GM12878 (cell line): ENCODE results near the gene ZNF341. TPM values are rescaled to one million over a fixed set of nuclear protein-coding genes. Genes with fewer than 3 reads are reported as not detected.

ENCODE experiments used
- ATAC-seq: fragments of 200-7000 bp; cut with Tn5 transposase; 3 replicates; pipeline ENCODE4 v1.9.1; 2020; ENCODE audit warnings: mild to moderate bottlenecking, moderate library complexity
- BruUV-seq: library from RNA; stranded (reverse); fragments of 400-500 nt; replicated peaks from 2 replicates; lab custom pipeline; 2021; lab: Mats Ljungman, UMichigan
- CTCF ChIA-PET: fragments of 300-600 bp; sonication (Branson Sonifier 250); formaldehyde crosslinking; extraction: SDS; loops from one replicate; lab custom pipeline; 2021; ENCODE audit warnings: inconsistent platforms; lab: Yijun Ruan, JAX
- POLR2A ChIA-PET: fragments of 350-600 bp; formaldehyde crosslinking; extraction: SDS; loops from one replicate; lab custom pipeline; 2021; ENCODE audit warnings: inconsistent platforms; lab: Charles Lee
- RAD21 ChIA-PET: fragments of 300-600 bp; sonication (Branson Sonifier 250); formaldehyde crosslinking; loops from one replicate; lab custom pipeline; 2023; ENCODE audit warnings: antibody characterized with exemption; ENCODE audit not compliant: unreplicated experiment; lab: Charles Lee
- SMC1A ChIA-PET: fragments of 300-600 bp; sonication (Branson Sonifier 250); formaldehyde crosslinking; loops from one replicate; lab custom pipeline; 2023; ENCODE audit not compliant: unreplicated experiment, uncharacterized antibody; lab: Charles Lee
- DNase-seq: peaks from one replicate; pipeline ENCODE4 v3.0.0-alpha.2; 2011; ENCODE audit warnings: low read depth, low spot score
- FAIRE-seq: peaks from 3 replicates; lab custom pipeline; 2011; peaks lifted over from hg19 to GRCh38; lab: Jason Lieb, UNC
- H2AFZ ChIP-seq: 2 replicates; pipeline ENCODE4 v1.6.0; 2011; ENCODE audit warnings: low read depth, low read length, control low read depth; ENCODE audit not compliant: control insufficient read depth
- H3K27ac ChIP-seq: 2 replicates; pipeline ENCODE4 v1.5.1; 2011; ENCODE audit warnings: control low read depth; ENCODE audit not compliant: control insufficient read depth, insufficient read depth
- H3K27me3 ChIP-seq, 2 experiments: replicated peaks in 1 of 2; 2 replicates each; pipeline versions ENCODE4 v1.6.0 to v1.6.1; 2011; ENCODE audit warnings: low read length in 1 of 2; ENCODE audit not compliant: control insufficient read depth in 2 of 2, insufficient read depth in 2 of 2
- H3K36me3 ChIP-seq, 2 experiments: 2 replicates each; pipeline ENCODE4 v1.5.1; 2011; ENCODE audit warnings: low read length in 1 of 2; ENCODE audit not compliant: control insufficient read depth in 2 of 2, insufficient read depth in 2 of 2
- H3K4me1 ChIP-seq: 2 replicates; pipeline ENCODE4 v1.6.1; 2011; ENCODE audit warnings: mild to moderate bottlenecking, low read length, moderate library complexity, mixed read lengths; ENCODE audit not compliant: control insufficient read depth, insufficient read depth
- H3K4me2 ChIP-seq: 2 replicates; pipeline ENCODE4 v1.6.0; 2011; ENCODE audit warnings: control low read depth; ENCODE audit not compliant: control insufficient read depth, insufficient read depth
- H3K4me3 ChIP-seq: fragments of 200-600 bp; sonication (generic); 2 replicates; pipeline ENCODE4 v1.5.1; 2016
- H3K79me2 ChIP-seq: 2 replicates; pipeline ENCODE4 v1.6.0; 2011; ENCODE audit warnings: low read length; ENCODE audit not compliant: control insufficient read depth, insufficient read depth
- H3K9ac ChIP-seq: 2 replicates; pipeline ENCODE4 v1.8.0; 2011; ENCODE audit warnings: low read length, control low read depth, mixed read lengths; ENCODE audit not compliant: control insufficient read depth, insufficient read depth
- H3K9me3 ChIP-seq: replicated peaks from 3 replicates; pipeline ENCODE4 v1.5.1; 2011; ENCODE audit warnings: mild to moderate bottlenecking, low read length; ENCODE audit not compliant: control insufficient read depth, insufficient read depth
- H4K20me1 ChIP-seq: 2 replicates; pipeline ENCODE4 v1.6.0; 2011; ENCODE audit not compliant: control insufficient read depth, insufficient read depth
- JUNB ChIP-seq: IDR thresholded peaks from 2 replicates; pipeline ENCODE4 v1.6.1; 2016; ENCODE audit warnings: antibody characterized with exemption, mild to moderate bottlenecking
- RUNX3 ChIP-seq: IDR thresholded peaks from 2 replicates; pipeline ENCODE4 v1.6.1; 2012; ENCODE audit warnings: low read length, inconsistent platforms
- TCF12 ChIP-seq: IDR thresholded peaks from 2 replicates; pipeline ENCODE4 v1.6.1; 2011; ENCODE audit warnings: low read depth, mild to moderate bottlenecking, low read length
- WGBS: methylation state at CpG from one replicate; pipeline ENCODE4 v1.1.6; 2016; ENCODE audit warnings: low lambda C conversion rate; ENCODE audit not compliant: insufficient replicate concordance, insufficient coverage; ENCODE audit errors: missing lambda C conversion rate; 5-methylcytosine and 5-hydroxymethylcytosine counted together
- in situ Hi-C: fragments of 300-500 bp; cut with MboI; formaldehyde crosslinking; loops from 9 replicates; pipeline ENCODE4 v1.14.3; 2018; ENCODE audit warnings: mixed read lengths
- intact Hi-C: fragments of 100-400 bp; cut with micrococcal nuclease; formaldehyde crosslinking; loops from one replicate; pipeline ENCODE4 v1.14.2; 2022; ENCODE audit not compliant: unreplicated experiment
- polyA plus RNA-seq, 11 experiments: library from polyadenylated mRNA; depleted of rRNA in 4 of 11; unstranded in 6 of 11; stranded (reverse) in 5 of 11; fragments of >200 nt; fragmentation: Nextera tagmentation in 4 of 11; fragmentation: Illumina TruSeq in 1 of 11; extraction: Ambion mirVana in 4 of 11; extraction: Trizol in 1 of 11; gene quantifications; 1 replicate in 1 of 11; 2 replicates in 10 of 11; pipeline versions ENCODE4 v1.2.1 to v1.2.3, GENCODE V29; 2011 to 2016; ENCODE audit warnings: inconsistent platforms in 2 of 11, missing spikeins in 2 of 11, low read depth in 1 of 11
- total RNA-seq, 4 experiments: library from RNA; depleted of rRNA in 3 of 4; stranded (reverse); fragments of >200 nt in 3 of 4; fragmentation: Illumina TruSeq in 1 of 4; extraction: Trizol in 1 of 4; gene quantifications; 2 replicates each; pipeline versions ENCODE4 v1.2.1 to v1.2.3, GENCODE V29; 2013 to 2021
- TF ChIP-seq, protein P1 (sequence below): fragments of 450-650 bp; formaldehyde crosslinking; IDR thresholded peaks from 2 replicates; pipeline ENCODE4 v1.5.0; 2022; ENCODE audit warnings: mild to moderate bottlenecking, missing genetic modification characterization

ZNF341 gene
- total and polyA plus RNA-seq, 10 of the 15 experiments (the other 5 are each of a cell fraction or from before 2014, with no cell fraction given): 0.18 to 5.0 (median 2.6) TPM

DNA sequence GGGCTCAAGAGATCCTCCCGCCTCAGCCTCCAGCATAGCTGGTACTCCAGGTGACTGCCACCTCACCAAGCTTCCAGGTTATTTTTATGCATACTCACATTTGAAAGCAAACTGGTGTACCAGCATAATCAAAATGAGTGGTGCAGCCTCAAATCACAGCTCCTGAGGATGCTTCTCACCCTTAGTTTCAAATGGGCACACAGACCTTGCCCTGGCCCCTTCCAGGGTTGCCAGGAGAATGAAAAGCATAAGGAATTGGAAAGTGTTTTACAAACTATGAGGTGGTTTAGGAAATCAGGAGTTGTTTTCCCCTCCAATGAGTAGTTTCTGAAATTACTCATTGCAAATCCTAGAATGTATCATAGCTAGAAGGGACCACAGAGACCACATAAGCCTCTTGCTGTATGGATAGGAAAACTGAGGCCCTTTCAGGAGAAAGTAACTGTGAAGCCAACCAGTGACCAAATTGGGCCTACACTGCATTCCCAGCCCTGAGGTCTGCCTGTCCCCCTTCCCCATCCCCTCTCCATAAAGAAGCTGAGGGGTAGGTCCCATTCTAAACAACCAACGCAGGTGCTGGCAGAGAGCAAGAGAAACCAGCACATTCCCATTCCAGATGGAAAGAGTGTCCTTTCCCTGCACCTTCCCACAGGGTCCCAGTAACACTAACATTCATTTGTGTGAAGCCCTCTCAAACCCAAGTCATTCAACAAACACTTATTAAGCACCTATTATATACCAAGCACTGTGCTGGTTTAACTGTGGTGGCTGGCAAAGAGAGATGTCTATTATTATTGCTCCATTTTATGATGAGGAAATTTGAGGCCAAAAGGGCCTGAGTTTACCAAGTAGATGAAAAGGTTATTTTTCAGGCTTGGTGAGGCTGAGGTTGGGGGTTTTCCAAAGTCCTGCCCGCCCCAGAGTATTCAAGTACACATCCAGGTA lies 43.5 kb upstream of the ZNF341 start:
- TF ChIP-seq RUNX3 (peak; percentile 60), JUNB (0 out of 2 replicates have a peak, but pooled peaks have one; percentile 13), TCF12 (no peak)
- TF ChIP-seq, protein P1, sequence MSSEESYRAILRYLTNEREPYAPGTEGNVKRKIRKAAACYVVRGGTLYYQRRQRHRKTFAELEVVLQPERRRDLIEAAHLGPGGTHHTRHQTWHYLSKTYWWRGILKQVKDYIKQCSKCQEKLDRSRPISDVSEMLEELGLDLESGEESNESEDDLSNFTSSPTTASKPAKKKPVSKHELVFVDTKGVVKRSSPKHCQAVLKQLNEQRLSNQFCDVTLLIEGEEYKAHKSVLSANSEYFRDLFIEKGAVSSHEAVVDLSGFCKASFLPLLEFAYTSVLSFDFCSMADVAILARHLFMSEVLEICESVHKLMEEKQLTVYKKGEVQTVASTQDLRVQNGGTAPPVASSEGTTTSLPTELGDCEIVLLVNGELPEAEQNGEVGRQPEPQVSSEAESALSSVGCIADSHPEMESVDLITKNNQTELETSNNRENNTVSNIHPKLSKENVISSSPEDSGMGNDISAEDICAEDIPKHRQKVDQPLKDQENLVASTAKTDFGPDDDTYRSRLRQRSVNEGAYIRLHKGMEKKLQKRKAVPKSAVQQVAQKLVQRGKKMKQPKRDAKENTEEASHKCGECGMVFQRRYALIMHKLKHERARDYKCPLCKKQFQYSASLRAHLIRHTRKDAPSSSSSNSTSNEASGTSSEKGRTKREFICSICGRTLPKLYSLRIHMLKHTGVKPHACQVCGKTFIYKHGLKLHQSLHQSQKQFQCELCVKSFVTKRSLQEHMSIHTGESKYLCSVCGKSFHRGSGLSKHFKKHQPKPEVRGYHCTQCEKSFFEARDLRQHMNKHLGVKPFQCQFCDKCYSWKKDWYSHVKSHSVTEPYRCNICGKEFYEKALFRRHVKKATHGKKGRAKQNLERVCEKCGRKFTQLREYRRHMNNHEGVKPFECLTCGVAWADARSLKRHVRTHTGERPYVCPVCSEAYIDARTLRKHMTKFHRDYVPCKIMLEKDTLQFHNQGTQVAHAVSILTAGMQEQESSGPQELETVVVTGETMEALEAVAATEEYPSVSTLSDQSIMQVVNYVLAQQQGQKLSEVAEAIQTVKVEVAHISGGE (CRISPR knock-in tag): no peak
- SMC1A ChIA-PET: interaction anchor here (1.2 to 1.5 kb wide), 2 partner anchors 13 to 82 kb away, joined by 3 to 5 read pairs; no protein-coding TSS in a partner anchor
- H3K27me3 ChIP-seq: no peaks in the 10 kb centered on the region
- H3K79me2 ChIP-seq: peaks cover 23% of the 10 kb centered on the region
- DNase-seq: no peak
- BruUV-seq: no TSS peak
- H3K4me2 ChIP-seq: no peak overlapping the region
- H3K27ac ChIP-seq: no peak overlapping the region
- CTCF ChIA-PET: no interaction called here
- no peak overlapping the region for H3K9ac ChIP-seq
- 91% methylated on average over 3 of the region's 3 CpGs for WGBS
- FAIRE-seq: no peak
- in situ Hi-C loops (no loop called here), intact Hi-C loops (loop anchor here (5.0 to 10.0 kb wide), 2 partner anchors 89 to 307 kb away; partner anchors contain the start of gene RALY)
- no peak overlapping the region for H2AFZ ChIP-seq
- peaks cover 24% of the 10 kb centered on the region for H3K4me1 ChIP-seq
- H3K9me3 ChIP-seq: no peaks in the 10 kb centered on the region
- H3K4me3 ChIP-seq: no peak overlapping the region
- POLR2A ChIA-PET: no interaction called here
- ATAC-seq: no peak
- no peaks in the 10 kb centered on the region for H4K20me1 ChIP-seq
- no peaks in the 10 kb centered on the region for H3K36me3 ChIP-seq
- RAD21 ChIA-PET: interaction anchor here (0.9 to 1.9 kb wide), 3 partner anchors 20 to 91 kb away, joined by 3 to 5 read pairs (median 4); partner anchors contain the start of gene PXMP4
